Measurements from ENCODE around the gene FAM161A. TPM values are rescaled to one million over a fixed set of nuclear protein-coding genes. Genes with fewer than 3 reads are reported as not detected.
A peak's percentile ranks its signal among the peaks of the same experiment; 100 is the strongest.
"Not testable (repeated sequence)": the region's sequence is repeated elsewhere in the genome, so short reads cannot be mapped to it uniquely, and the experiment has no call there.

Gene FAM161A
- total RNA-seq, 6 experiments from 2014 or later = 1.2 to 2.2 (median 1.7) TPM

GRCh38 chr2:61853086-61853846, 594 bp downstream of the FAM161A start:
- no peaks in the 10 kb centered on the region for H3K36me3 Mint-ChIP-seq (ENCODE audit: low read depth)
- H3K4me1 Mint-ChIP-seq (ENCODE audit: low read depth) = peaks cover 25% of the 10 kb centered on the region
- peak overlapping the region; percentile 95 for H3K27ac Mint-ChIP-seq
- H3K27me3 Mint-ChIP-seq (ENCODE audit: insufficient read depth) = peaks cover 8% of the 10 kb centered on the region
- peak overlapping the region; percentile 95 for H3K4me3 Mint-ChIP-seq
- no peak for DNase-seq
- TF ChIP-seq CTCF (IDR thresholded peaks at IDR 0.05) = no peak
- no peaks in the 10 kb centered on the region for H3K9me3 Mint-ChIP-seq

- DNase-seq; H3K9me3 Mint-ChIP-seq; H3K27me3 Mint-ChIP-seq (ENCODE audit: insufficient read depth); H3K4me3 Mint-ChIP-seq; H3K27ac Mint-ChIP-seq; H3K36me3 Mint-ChIP-seq (ENCODE audit: low read depth): not testable (repeated sequence)
- TF ChIP-seq CTCF (IDR thresholded peaks at IDR 0.05) = peak; percentile 35
- H3K4me1 Mint-ChIP-seq (ENCODE audit: low read depth) = peaks cover 25% of the 10 kb centered on the region
Observed at GRCh38 chr2:61851270-61851669, 2.6 kb downstream of the FAM161A start.

GRCh38 chr2:61845320-61845719, 8.5 kb downstream of the FAM161A start:
- H3K4me1 Mint-ChIP-seq (ENCODE audit: low read depth) = no peaks in the 10 kb centered on the region
- peaks cover 2% of the 10 kb centered on the region; the same call in 1 of the 2 replicates for H3K27me3 Mint-ChIP-seq (ENCODE audit: insufficient read depth)
- H3K9me3 Mint-ChIP-seq = no peaks in the 10 kb centered on the region
- no peaks in the 10 kb centered on the region for H3K36me3 Mint-ChIP-seq (ENCODE audit: low read depth)
- no peak for DNase-seq
- no peak for TF ChIP-seq CTCF (IDR thresholded peaks at IDR 0.05)
- no peak overlapping the region for H3K4me3 Mint-ChIP-seq
- no peak overlapping the region for H3K27ac Mint-ChIP-seq

GRCh38 chr2:61841286-61841685, 12.6 kb downstream of the FAM161A start:
- Mint-ChIP-seq H3K4me1 (ENCODE audit: low read depth) (no peaks in the 10 kb centered on the region), H3K27me3 (ENCODE audit: insufficient read depth) (peaks cover 2% of the 10 kb centered on the region; the same call in 1 of the 2 replicates), H3K9me3 (no peaks in the 10 kb centered on the region), H3K27ac (no peak overlapping the region), H3K4me3 (no peak overlapping the region), H3K36me3 (ENCODE audit: low read depth) (no peaks in the 10 kb centered on the region)
- no peak for TF ChIP-seq CTCF (IDR thresholded peaks at IDR 0.05)
- no peak for DNase-seq

- Mint-ChIP-seq H3K9me3 (no peaks in the 10 kb centered on the region), H3K4me3 (no peak overlapping the region), H3K27me3 (ENCODE audit: insufficient read depth) (no peaks in the 10 kb centered on the region), H3K27ac (no peak overlapping the region), H3K36me3 (ENCODE audit: low read depth) (no peaks in the 10 kb centered on the region), H3K4me1 (ENCODE audit: low read depth) (peaks cover 9% of the 10 kb centered on the region; the same call in 1 of the 2 replicates)
- peak; percentile 18 for DNase-seq
- TF ChIP-seq CTCF (IDR thresholded peaks at IDR 0.05) = no peak
Observed at GRCh38 chr2:61834893-61835292, 19.0 kb downstream of the FAM161A start.
